ENCODE measurements around the gene DDX23.

The DDX23 gene

GRCh38 chr12:48794870-48795269 lies 57.1 kb downstream of the DDX23 start:
- DNase-seq, result no peak

GRCh38 chr12:48793696-48794095 lies 58.3 kb downstream of the DDX23 start:
- DNase-seq, result no peak

GRCh38 chr12:48789858-48790326 lies 62.1 kb downstream of the DDX23 start:
- DNase-seq, result no peak

DNA sequence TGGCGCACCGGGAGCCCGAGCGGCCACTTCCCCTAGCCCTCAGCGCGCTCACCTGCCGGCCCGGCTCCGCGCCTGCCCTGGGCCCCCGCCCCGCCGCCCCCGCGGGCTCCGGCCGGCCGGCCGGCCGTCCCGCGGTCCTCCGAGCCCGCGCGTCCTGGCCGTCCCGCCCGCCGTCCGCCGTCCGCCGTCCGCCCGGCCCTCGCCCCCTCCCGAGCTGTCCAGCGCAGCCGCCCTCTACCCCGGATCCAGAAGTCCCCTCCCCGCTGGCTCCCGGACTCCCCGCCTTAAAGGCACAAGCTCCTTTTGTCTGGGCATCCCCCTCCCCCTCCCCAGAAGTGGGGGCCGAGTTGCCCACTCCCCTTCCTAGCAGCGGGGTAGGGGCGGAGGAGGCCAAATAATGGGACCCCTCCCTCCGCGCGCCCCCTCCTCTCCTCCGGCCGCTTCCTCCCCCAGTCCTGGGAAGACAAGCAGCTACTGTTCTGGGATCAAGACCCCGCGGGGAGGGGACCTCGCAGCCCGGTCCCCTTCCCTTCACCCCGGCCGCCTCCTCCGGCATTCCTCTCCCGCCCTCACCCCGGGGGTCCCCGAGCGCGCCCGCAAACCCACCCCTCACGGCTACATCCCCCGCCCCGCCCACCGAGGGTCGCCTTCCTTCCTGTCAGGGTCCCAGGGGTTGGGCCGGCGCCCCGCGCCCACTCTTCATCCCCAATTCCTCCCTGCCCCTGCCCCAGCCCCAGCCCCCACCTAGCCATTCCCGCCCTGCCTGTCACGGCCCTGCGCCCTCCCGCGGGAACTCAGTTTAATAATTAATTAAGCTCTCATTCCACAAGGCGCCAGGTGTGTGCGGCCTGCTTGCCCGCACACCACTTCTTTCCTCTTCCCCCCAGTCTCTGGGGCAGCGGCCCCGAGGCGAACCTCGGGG lies 62.8 kb downstream of the DDX23 start, which contains the start of gene ADCY6:
TSS of gene ADCY6 (minus strand) at position 236 of the 922 bp plus-strand sequence. CDS start 5,655 bp downstream, outside the sequence.
- peak in 1 of 2 experiments; percentile 30 for DNase-seq

DNA sequence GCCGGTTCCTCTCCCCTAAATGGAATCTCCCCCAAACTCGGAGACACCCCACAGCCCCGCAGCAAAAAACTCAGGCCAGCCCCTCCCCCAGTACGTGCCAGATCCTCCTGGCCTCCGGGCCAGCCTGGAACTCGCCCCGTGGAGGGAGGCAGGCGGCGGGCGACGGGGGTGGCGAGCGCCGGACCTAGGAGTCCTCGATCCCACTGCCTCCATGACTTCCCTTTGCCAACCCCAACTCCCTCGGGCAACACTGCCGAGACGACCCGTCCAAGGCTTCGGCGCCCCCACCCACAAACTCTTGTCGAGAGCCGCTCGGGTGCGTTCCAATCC lies 63.5 kb downstream of the DDX23 start:
- no peak for DNase-seq

GRCh38 chr12:48787791-48788523 lies 64.0 kb downstream of the DDX23 start:
- no peak for DNase-seq

DNA sequence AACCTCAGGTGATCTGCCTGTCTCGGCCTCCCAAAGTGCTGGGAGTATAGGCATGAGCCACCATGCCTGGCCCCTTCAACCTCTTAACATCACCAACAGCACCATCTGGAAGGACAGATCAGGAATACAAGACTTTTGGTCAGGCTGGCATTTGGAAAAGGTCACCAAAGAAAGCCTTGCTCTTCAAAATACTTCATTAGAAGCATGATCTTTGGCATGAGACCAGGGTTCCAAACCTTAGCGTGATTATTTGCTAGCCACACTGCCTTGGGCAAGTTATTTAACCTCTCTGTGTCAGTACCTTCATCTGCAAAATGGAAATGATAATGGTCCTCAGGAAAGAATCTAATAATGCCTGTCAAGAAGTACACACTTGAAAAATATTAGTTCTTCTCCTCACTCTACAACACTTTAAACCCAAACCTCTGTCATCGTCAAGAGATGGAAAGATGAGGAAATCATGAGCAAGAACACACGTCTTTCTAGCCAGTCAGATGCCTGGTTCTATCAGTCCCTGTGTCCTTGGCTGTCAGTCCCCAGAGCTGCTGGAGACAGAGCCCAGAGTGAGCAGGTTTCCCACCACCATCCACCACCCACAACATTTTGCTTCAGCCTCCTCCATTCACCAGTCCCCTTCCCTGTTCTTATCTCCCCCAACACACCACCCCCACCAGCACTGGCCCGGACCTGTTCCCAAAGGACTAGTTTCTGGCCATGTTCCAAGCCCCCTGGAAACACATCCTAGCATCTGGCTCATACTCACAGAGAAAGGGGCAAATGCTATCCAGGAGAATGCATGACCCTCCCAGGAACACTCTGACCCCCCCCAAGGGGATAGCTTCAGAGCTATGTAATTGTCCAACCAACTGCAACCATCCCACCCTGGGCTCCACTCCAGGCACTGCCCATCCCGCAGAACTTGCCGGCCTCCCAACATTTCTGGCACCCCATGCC lies 65.1 kb downstream of the DDX23 start:
- DNase-seq, result no peak

DNA sequence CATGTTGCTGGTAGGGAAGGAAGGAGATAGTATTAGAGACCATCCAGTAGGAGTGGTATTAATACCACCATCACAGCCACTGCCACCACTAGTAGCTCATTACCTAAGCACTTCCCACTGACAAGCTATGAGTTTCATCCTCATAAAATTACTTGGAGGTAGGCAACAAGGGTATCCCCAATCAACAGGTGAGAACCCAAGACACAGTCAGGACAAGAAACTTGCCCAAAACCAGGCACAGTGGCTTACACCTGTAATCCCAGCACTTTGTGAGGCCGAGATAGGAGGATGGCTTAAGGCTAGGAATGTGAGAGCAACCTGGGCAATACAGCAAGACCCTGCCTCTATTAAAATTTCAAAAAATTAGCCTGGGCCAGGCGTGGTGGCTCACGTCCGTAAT lies 68.5 kb downstream of the DDX23 start:
- DNase-seq, result no peak

- no peak for DNase-seq
Observed at GRCh38 chr12:48782457-48783395, 69.2 kb downstream of the DDX23 start.

GRCh38 chr12:48781750-48782456 lies 70.1 kb downstream of the DDX23 start:
- DNase-seq, result no peak

DNA sequence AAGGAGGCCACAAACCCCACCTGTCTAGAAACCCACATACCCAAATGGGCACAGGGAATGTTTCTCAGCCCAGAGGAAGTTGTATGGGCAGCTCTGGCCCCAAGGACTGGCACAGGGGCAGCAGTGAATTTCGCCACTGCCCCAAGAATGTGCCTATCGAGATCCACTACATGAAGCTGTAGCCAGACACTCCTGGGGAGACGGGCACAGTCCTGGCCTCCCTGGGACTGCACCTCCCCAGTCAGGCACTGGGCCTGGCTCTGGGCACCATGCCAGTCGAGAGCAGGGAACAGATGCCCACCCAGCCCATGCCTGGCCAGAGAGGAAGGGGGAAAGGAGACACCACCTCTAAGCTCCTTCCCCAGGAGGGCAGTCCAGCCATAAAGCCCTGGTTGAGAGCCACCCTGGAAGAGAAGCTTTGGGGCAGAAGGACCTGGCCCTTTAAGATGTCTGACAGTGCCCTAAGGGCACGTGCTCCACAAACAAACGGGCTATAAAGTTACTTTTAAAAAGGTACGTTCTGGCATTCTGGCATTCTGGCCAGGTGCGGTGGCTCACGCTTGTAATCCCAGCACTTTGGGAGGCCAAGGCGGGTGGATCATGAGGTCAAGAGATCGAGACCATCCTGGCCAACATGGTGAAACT lies 71.5 kb downstream of the DDX23 start:
- no peak for DNase-seq

DNA sequence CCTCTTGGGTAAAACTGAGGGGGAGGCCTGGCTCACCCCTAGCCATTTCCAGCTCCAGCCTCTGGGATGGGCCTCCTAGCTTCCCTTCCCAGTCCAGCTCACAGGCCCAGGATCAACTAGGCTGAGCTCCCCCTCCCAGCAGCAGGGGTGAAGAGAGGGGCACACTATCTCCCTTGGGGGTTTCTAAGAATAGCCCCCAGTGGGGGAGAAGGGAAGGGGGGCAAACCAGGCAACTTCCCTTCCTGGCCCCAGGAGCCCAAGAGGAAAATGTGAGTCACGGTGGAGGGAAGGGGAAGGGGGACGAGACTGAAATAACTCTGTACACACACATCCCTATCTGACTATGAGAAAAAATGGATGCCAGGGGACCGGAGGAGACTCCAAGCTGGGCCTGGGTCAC lies 72.1 kb downstream of the DDX23 start:
- DNase-seq, result no peak
